Measurements from ENCODE around the gene PAQR8. TPM values are rescaled to one million over a fixed set of nuclear protein-coding genes. Genes with fewer than 3 reads are reported as not detected.

Gene PAQR8
- total RNA-seq, 1 donor from 2014 or later, result 7.5 TPM

DNA sequence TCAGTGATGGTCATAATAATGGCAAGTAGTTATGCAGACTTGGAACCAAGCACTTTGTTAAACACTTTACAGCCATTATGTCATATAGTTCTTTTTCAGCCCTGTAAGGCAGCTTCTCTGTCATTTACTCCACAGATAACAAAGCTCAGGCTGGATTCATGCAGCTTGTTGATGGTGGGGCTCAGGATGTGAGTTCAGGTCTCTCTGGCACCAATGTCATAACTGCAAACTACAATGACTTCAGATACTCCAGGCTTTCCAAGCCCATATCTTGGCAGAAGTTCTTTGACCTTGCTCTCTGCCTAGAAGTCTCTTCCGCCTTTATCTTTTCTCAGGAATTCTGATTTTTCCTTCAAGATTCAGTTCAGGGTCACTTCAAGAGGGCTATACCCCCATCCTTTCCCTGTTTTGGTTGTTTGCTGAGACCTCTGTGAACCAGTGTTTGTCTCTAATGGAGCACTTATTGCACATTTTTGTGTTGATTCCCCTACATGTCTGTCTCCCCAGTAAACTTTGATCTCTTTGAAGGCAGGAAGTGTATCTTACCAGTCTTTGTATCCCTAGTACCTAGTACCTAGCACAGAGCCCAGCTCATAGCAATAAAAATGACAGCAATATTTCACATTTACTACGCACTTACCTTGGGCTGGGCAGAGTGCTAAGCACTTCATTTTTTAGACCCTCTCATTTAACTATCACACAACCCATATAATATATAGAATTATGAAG lies 38.5 kb downstream of the PAQR8 start:
- Mint-ChIP-seq H3K4me3 (ENCODE audit: unreplicated experiment) (no peak overlapping the region), H3K27me3 (ENCODE audit: unreplicated experiment) (peaks cover 2% of the 10 kb centered on the region)

DNA sequence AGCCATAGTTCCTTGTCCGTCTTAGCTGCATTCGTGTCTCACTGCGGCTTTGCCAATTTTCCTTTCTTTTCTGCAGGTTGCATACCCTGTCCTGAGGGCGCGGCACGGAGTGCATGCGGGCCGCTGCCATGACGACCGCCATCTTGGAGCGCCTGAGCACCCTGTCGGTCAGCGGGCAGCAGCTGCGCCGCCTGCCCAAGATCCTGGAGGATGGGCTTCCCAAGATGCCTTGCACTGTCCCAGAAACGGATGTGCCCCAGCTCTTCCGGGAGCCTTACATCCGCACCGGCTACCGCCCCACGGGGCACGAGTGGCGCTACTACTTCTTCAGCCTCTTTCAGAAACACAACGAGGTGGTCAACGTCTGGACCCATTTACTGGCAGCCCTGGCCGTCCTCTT lies 41.1 kb downstream of the PAQR8 start:
- Mint-ChIP-seq H3K27me3 (ENCODE audit: unreplicated experiment) (peaks cover 2% of the 10 kb centered on the region), H3K36me3 (ENCODE audit: low read depth, unreplicated experiment) (peaks cover 6% of the 10 kb centered on the region)

More for the DNA sequence above, 38.5 kb downstream of the PAQR8 start:
- DNase-seq (ENCODE audit: low spot score), result no peak
- Mint-ChIP-seq H3K4me1 (ENCODE audit: unreplicated experiment) (peaks cover 17% of the 10 kb centered on the region), H3K27ac (ENCODE audit: unreplicated experiment) (no peak overlapping the region), H3K36me3 (ENCODE audit: low read depth, unreplicated experiment) (peaks cover 6% of the 10 kb centered on the region), H3K9me3 (ENCODE audit: unreplicated experiment) (no peaks in the 10 kb centered on the region)
- TF ChIP-seq, protein P1, sequence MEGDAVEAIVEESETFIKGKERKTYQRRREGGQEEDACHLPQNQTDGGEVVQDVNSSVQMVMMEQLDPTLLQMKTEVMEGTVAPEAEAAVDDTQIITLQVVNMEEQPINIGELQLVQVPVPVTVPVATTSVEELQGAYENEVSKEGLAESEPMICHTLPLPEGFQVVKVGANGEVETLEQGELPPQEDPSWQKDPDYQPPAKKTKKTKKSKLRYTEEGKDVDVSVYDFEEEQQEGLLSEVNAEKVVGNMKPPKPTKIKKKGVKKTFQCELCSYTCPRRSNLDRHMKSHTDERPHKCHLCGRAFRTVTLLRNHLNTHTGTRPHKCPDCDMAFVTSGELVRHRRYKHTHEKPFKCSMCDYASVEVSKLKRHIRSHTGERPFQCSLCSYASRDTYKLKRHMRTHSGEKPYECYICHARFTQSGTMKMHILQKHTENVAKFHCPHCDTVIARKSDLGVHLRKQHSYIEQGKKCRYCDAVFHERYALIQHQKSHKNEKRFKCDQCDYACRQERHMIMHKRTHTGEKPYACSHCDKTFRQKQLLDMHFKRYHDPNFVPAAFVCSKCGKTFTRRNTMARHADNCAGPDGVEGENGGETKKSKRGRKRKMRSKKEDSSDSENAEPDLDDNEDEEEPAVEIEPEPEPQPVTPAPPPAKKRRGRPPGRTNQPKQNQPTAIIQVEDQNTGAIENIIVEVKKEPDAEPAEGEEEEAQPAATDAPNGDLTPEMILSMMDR (IDR thresholded peaks at IDR 0.05; ENCODE audit: unreplicated experiment), result no peak

DNA sequence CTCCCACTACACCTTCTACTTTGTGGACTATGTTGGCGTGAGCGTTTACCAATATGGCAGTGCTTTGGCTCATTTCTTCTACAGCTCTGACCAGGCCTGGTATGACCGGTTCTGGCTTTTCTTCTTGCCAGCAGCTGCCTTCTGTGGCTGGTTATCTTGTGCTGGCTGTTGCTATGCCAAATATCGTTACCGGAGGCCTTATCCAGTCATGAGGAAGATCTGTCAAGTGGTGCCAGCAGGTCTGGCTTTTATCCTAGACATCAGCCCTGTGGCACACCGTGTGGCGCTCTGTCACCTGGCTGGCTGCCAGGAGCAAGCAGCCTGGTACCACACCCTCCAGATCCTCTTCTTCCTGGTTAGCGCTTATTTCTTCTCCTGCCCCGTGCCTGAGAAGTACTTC lies 41.7 kb downstream of the PAQR8 start:
- H3K9me3 Mint-ChIP-seq (ENCODE audit: unreplicated experiment), result no peaks in the 10 kb centered on the region
- TF ChIP-seq, protein P1 (IDR thresholded peaks at IDR 0.05; ENCODE audit: unreplicated experiment), result no peak
- H3K27me3 Mint-ChIP-seq (ENCODE audit: unreplicated experiment), result peaks cover 3% of the 10 kb centered on the region
- no peak for DNase-seq (ENCODE audit: low spot score)
- peak overlapping the region; percentile 56 for H3K4me3 Mint-ChIP-seq (ENCODE audit: unreplicated experiment)
- no peaks in the 10 kb centered on the region for H3K4me1 Mint-ChIP-seq (ENCODE audit: unreplicated experiment)
- peaks cover 6% of the 10 kb centered on the region for H3K36me3 Mint-ChIP-seq (ENCODE audit: low read depth, unreplicated experiment)
- H3K27ac Mint-ChIP-seq (ENCODE audit: unreplicated experiment), result no peak overlapping the region

More for the DNA sequence above, 41.1 kb downstream of the PAQR8 start:
- H3K4me3 Mint-ChIP-seq (ENCODE audit: unreplicated experiment), result no peak overlapping the region
- H3K9me3 Mint-ChIP-seq (ENCODE audit: unreplicated experiment), result no peaks in the 10 kb centered on the region
- H3K4me1 Mint-ChIP-seq (ENCODE audit: unreplicated experiment), result no peaks in the 10 kb centered on the region
- no peak for DNase-seq (ENCODE audit: low spot score)
- TF ChIP-seq, protein P1 (IDR thresholded peaks at IDR 0.05; ENCODE audit: unreplicated experiment), result no peak
- H3K27ac Mint-ChIP-seq (ENCODE audit: unreplicated experiment), result no peak overlapping the region

DNA sequence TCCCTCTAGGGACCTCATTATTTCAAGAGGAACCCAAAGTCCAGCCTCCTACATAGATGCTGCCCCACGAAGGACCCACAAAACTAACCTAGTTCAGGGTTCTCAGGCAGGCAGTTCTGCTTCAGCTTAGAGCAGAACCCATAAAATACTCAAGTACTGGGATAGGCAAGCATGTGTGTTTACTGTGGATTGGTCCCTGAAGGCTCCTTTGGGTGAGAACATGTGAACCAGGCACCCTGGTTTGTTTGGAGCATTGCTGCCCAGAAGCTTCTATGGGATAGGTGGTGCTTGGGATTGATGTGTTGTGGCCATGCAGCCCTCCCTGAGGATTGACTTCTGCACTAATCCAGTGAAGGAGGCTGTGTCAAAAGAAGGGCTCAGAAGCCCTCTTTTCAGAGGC lies 43.3 kb downstream of the PAQR8 start:
- Mint-ChIP-seq H3K4me3 (ENCODE audit: unreplicated experiment) (no peak overlapping the region), H3K27me3 (ENCODE audit: unreplicated experiment) (peaks cover 4% of the 10 kb centered on the region), H3K9me3 (ENCODE audit: unreplicated experiment) (no peaks in the 10 kb centered on the region), H3K4me1 (ENCODE audit: unreplicated experiment) (no peaks in the 10 kb centered on the region), H3K27ac (ENCODE audit: unreplicated experiment) (no peak overlapping the region), H3K36me3 (ENCODE audit: low read depth, unreplicated experiment) (peaks cover 6% of the 10 kb centered on the region)
- DNase-seq (ENCODE audit: low spot score), result no peak
- TF ChIP-seq, protein P1 (IDR thresholded peaks at IDR 0.05; ENCODE audit: unreplicated experiment), result no peak

DNA sequence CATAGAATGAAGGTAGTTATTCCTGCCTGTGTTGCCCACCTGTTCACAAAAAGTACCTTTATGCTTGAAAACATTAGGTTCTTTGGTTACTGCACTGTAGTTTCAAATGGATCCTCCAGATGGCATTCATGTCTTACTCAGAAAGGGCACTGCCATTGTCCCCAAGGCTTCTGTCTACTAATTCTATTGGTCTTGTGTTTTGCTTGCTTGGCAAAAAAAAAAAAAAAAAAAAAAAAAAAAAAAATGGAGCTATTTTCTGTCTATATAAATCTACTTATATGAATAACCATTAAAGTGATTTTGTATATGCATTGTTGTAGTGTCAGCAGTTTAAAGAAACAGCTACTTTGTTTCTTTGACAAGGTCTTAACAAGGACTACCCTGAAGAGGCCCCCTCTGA lies 45.5 kb downstream of the PAQR8 start:
- peak; percentile 22 for DNase-seq (ENCODE audit: low spot score)
- Mint-ChIP-seq H3K27ac (ENCODE audit: unreplicated experiment) (no peak overlapping the region), H3K4me3 (ENCODE audit: unreplicated experiment) (no peak overlapping the region), H3K4me1 (ENCODE audit: unreplicated experiment) (no peaks in the 10 kb centered on the region), H3K9me3 (ENCODE audit: unreplicated experiment) (no peaks in the 10 kb centered on the region), H3K27me3 (ENCODE audit: unreplicated experiment) (peaks cover 4% of the 10 kb centered on the region), H3K36me3 (ENCODE audit: low read depth, unreplicated experiment) (peaks cover 6% of the 10 kb centered on the region)
- TF ChIP-seq, protein P1 (IDR thresholded peaks at IDR 0.05; ENCODE audit: unreplicated experiment), result peak; percentile 27

Measured in endothelial cell (in vitro differentiated cells).